GM19455 (cell line): ENCODE measurements around the gene HECTD2.
"Not testable (repeated sequence)": the region's sequence is repeated elsewhere in the genome, so short reads cannot be mapped to it uniquely, and the experiment has no call there.

ENCODE experiments used
- ATAC-seq: cut with Tn5 transposase; IDR thresholded peaks from one replicate; pipeline ENCODE4 v1.9.1; 2021; ENCODE audit not compliant: unreplicated experiment

HECTD2 gene

DNA sequence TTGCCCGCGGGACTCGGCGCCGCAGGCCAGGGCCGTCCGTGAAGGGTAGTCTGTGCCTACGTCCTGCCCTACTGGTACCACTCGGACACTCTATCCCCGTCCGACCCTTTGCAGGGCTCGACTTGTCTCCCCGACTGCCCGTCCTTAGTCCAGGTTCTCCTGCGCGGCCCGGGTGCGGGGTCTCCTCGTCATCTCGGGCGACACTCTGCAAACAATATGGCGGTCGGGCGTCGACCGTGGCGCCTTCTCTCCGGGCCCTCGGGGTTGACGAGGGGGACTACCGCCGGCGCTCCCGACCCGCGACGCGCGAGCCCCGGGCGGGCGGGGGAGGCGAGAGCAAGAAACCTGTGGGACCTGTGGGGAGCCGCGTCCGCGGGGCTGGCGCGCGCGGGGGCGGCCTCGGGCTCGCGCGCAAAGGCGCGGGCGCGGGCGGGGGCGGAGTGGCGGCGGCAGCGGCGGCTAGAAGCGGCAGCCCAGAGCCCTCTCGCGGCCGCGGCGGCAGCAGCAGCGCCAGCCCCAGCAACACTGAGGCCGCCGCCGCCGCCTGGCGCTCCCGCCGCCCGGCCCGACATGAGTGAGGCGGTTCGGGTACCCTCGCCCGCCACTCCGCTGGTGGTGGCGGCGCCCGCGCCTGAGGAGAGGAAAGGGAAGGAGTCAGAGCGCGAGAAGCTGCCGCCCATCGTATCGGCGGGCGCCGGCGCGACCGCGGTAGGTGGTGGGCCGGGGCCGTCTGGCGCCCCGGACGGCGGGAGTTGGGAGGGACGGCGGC is at the start of gene HECTD2:
Gene HECTD2, plus strand, starts transcription at position 476 of the 769 bp plus-strand sequence. Its CDS starts 95 bp downstream, at position 571.
- peak; percentile 90 for ATAC-seq

- ATAC-seq: no peak
Observed at GRCh38 chr10:91360461-91360860, 49.7 kb upstream of the HECTD2 start.

DNA sequence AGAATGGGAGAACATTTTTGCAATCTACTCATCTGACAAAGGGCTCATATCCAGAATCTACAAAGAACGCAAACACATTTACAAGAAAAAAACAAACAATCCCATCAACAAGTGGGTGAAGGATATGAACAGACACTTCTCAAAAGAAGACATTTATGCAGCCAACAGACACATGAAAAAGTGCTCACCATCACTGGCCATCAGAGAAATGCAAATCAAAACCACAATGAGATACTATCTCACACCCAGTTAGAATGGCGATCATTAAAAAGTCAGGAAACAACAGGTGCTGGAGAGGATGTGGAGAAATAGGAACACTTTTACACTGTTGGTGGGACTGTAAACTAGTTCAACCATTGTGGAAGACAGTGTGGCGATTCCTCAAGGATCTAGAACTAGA is 44.6 kb upstream of the HECTD2 start:
- ATAC-seq: not testable (repeated sequence)

- ATAC-seq: no peak
Observed at GRCh38 chr10:91366704-91367103, 43.4 kb upstream of the HECTD2 start.

DNA sequence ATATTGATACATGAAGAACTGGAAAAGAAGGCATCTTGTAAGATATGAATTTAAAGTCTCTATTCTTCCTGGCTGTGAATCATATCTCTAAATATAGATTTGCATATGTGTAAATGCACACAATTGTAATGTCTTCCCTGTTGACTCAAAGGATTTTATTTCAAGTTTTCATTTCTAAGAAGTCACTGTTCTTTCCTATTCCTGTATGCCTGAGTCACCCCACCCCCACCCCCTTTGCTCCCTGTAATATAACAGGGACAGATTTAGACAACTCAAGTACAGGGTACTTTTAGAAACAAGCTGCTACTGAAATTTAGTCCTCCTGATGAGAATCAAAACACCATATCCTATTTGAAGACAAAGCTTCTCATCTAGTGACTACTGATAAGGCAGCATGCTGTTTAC is 43.0 kb upstream of the HECTD2 start:
- ATAC-seq: no peak

DNA sequence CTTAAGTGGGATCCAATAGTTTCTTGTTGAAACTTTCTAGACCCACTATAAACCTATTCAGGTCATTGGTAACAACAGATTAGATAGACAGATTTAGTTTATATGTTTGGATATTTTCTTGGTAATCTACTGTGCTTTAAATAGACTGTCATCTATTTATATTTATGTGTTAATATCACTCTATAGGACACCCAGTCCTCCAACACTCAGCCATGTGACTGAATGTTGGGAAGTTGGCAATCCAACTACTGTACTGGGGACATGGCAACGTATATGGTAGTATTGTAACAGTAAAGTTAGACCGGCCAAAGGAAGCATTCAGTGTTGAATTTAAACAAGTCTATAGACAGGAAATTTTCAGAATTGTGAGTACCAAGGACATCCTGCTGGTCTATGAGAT is 42.6 kb upstream of the HECTD2 start:
- no peak for ATAC-seq

GRCh38 chr10:91369978-91370589 is 40.1 kb upstream of the HECTD2 start:
- not testable (repeated sequence) for ATAC-seq

GRCh38 chr10:91374052-91374451 is 36.1 kb upstream of the HECTD2 start:
- ATAC-seq: no peak

GRCh38 chr10:91378061-91378460 is 32.1 kb upstream of the HECTD2 start:
- no peak for ATAC-seq

- no peak for ATAC-seq
Observed at GRCh38 chr10:91380873-91381256, 29.3 kb upstream of the HECTD2 start.

GRCh38 chr10:91381257-91381891 is 28.8 kb upstream of the HECTD2 start:
- ATAC-seq: no peak

DNA sequence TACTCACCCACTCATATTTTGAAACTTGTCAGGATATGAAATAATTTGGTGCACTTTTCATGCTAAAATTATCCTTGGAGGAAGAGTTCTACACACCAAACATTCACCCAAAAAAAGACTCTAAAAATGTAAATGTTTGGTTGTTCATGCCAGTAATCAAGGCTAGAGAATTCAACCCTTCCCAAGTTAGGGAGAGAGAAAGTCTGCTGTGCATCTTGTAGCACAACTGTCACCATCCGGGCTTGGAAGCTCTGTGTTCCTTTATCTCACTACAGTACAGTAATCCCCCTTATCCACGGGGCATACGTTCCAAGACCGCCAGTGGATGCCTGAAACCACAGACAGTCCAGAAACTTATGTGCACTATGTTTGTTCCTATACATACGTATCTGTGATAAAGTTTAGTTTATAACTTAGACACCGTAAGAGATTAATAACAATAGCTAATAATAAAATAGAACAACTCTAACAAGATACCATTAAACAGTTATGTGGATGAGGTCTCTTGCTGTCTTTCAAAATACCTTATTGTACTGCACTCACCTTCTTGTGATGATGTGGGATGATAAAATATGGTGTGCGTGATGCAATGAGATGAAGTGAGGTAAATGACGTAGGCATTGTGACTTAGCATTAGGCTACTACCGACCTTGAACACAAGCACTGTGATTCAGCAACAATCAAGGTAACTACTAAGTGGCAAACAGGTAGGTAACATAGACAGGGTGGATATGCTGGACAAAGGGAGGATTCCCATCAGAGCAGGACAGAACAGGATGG is 24.6 kb upstream of the HECTD2 start:
- ATAC-seq: no peak

DNA sequence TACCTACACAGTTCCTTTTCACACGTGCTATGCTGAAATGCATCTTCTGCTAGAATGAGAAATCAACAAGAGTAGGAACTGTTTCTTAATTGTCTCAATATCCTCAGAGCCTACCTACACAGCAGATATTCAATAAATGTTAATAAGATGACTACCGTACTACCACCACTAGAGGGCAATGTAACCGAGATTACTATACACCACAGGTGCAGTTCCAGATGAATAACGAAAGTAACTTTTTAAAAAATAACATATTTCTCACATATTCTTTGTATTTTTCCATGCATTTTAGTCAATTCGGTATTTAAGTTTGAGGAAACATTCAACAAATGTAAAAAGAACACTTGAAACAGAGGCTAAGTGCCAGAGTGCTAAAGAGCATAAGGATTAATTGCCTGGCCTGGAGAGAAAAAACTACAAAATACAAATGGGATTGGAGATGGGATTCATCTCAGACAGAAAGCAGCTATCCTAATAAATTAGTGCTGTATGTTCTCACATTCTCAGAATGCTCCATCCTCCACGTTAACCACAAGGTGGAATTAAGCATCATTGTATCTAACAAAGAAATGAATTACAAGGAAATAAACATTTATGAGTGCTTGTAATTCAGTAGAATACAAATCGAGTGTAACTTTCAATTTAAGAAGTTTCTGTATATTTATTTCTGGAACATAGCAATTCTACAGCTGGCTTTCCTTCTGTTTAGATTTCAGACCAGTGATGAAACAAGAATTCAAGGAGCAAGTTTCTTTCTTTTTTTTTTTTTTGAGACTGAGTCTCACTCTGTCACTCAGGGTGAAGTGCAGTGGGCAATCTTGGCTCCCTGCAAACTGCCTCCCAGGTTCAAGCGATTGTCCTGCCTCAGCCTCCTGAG is 20.3 kb upstream of the HECTD2 start:
- ATAC-seq: peak; percentile 99

- ATAC-seq: not testable (repeated sequence)
Observed at GRCh38 chr10:91390513-91390825, 19.7 kb upstream of the HECTD2 start.

GRCh38 chr10:91391920-91392319 is 18.2 kb upstream of the HECTD2 start:
- ATAC-seq: no peak

GRCh38 chr10:91406322-91406721 is 3.8 kb upstream of the HECTD2 start:
- no peak for ATAC-seq

DNA sequence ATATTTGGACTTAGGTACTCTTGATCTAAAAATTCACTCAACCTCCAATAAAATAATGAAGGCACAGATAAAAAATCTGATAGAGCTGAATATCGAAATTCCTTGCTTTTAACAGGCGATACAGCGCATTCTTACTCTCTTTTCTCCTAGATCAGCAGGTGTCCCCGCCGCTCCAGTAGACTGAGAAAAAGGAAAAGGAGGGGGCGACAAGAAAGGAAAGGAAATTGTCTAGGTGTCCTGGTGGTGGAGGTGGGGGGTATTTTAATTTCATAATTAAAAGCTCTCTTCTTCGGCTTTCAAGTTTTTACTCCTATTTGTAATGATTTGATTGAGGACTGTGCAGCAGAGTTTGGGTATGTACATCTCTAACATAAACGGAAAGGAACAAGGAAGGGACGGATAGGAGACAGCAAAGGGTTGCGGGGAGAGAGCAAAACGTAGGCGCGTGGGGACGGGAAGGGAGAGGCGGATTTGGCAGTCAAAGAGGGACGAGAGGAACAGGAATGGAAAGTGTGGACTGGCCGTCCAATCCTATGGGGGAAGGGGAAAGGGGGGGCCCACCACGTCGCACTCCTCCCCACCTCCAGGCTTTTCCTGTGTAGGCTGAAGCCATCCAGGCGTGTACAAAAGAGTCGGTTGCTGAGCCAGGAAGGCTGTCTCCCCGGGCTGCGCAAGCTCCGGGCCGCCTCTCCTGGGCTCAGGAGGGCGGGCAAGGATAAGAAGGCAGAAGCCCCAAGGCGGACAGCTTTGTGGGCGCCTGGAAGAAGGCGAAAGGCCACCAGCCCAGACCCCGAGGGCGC is 875 bp upstream of the HECTD2 start:
- peak; percentile 40 for ATAC-seq

GRCh38 chr10:91410638-91411371 is 661 bp downstream of the HECTD2 start:
- no peak for ATAC-seq

DNA sequence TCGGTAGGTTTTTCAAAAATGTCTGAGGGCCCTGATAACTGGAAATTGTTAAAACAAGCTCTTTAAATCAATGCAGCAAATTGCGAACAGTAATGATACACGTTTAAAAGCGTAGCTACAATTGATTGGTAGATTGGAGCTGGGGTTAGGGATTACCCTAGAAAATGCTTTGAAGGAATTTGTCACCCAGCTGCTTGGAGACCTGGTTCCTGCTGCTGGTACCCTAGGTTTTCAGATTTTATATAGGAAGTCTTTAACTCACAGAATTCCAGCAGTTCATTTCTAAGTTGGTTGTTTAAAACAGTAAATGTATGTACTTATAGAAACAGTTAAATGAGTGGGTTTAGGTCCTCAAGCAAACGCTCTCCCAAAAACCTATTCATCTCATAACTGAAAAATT is 1.5 kb downstream of the HECTD2 start:
- ATAC-seq: no peak
